GM03348 (cell line): ENCODE measurements around the gene UST.
A peak's percentile ranks its signal among the peaks of the same experiment; 100 is the strongest.

Source experiments
- DNase-seq: peaks from one replicate; pipeline ENCODE4 v3.0.0; 2012; ENCODE audit warnings: low spot score

The UST gene

DNA sequence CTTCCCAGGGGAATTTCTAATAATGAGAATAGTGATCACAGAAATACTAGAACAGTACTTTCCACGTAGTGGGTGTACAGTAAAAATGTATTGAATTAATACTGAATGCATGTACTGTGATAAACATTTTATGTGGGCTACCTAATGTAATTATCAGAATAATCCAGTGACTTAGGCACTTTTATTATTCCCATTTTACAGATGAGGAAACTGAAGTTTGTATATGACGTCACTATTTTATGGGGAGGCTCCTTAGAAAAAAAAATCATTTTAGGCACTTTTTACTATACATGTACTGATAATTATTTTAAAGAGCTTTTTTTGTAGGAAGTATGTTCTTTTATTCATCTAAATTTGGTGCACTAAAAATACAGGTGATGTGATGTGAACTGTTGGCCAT lies 295.1 kb downstream of the UST start:
- no peak for DNase-seq

DNA sequence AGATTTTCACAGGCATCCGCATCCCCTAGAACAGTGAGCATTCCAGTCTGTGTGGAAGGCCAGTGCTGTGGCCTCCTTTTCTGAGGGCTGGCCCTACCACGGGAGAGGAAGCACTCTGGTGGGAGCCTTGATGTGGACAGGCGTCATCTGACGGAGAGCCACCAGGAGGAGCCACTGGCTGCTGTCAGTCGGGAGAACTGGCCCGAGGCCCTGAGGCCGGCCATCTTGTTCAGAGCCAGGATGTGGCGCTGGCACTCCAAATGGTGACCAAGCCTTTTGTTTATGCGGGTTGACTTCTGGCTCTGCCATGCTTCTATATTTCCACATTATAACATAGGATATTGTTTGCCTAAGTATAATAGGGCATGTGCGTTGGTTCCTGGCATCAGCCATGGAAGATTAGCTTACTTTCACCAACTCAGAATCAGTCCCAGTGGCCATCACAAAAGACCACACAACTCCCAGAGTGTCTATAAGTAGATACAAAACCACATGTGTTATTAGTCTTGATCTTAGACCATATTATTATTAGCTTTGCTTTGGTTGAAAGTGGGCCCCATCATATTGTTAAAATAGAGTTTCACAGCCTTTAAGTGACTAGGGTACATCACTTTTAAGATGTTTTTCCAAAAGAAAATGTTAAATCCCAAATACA lies 296.8 kb downstream of the UST start:
- no peak for DNase-seq

DNA sequence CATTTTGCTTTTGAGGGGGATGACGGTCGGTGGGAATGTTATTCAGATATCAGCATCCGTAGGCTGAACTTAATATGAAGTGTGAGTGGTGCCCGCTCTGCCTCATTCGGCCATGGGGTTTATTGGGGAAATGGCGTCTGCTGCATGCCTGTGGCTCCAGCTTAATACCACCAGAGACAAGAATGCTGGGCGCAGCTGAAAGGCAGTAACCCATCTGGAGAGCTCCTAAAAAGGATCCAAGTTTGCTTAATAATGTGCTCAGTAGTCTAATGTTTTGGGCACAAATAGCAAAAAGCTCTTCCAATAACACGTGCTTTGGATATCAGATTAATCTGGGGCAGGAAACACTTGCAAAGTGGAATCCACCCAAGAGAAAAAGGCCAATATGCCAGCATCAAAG lies 297.7 kb downstream of the UST start:
- peak; percentile 52 for DNase-seq

DNA sequence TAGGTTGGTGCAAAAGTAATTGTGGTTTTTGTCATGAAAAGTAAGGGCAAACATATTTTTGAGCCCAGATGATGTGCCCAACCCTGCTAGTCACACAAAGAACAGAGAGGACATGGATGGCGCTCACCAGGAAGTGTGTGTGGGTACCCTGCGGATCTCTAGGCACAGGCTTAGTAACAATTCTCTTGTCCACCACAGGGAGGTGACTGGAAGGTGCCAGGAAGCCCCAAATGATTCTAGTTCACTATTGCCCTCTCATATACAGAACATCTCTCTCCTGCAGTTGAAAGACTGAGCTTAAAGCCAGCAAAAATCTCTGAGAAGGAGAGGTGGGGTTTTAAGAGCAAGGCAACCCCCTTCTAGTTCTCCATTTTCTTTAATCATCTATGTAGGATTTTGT lies 298.6 kb downstream of the UST start:
- no peak for DNase-seq

GRCh38 chr6:149046164-149046821 lies 299.5 kb downstream of the UST start:
- no peak for DNase-seq

DNA sequence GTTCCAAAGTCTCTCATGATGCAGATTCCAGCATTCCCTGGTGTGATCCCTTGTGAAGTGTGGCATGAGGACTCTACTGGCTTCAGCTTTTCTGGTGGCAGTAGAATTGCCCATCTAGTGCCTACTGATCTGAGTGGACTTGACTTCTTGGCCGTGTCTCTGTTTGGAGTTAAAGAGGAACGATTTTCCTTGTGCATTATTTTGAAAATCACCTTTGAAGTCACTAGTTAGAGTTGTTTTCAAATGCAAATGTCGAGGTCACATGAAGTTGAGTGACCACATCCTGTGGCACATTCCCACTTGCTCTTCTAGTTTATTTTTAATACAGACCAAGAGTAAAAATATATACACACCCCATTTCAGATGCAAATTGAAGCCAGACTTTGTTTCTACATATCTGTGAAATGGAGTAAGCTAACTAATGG lies 300.0 kb downstream of the UST start:
- DNase-seq: no peak

DNA sequence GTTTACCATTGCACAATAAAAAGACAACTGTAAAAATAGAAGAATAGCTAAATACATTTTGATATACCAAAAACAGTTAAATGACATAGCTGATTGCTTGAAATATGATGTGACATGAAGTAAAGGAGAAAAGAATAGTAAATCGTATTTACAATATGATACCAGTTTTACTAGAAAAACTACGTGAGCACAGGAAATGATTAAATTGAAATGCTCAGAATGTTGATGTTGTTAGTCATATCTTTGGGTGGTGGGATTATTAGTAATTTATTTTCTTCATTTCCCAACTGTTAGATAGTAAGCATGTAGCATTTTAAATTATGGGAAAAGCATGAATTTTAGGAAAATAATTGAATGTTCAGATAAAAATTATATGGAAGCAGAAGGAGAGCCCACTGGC lies 302.4 kb downstream of the UST start:
- DNase-seq: no peak

- DNase-seq: no peak
Observed at GRCh38 chr6:149050160-149050559, 303.3 kb downstream of the UST start.

DNA sequence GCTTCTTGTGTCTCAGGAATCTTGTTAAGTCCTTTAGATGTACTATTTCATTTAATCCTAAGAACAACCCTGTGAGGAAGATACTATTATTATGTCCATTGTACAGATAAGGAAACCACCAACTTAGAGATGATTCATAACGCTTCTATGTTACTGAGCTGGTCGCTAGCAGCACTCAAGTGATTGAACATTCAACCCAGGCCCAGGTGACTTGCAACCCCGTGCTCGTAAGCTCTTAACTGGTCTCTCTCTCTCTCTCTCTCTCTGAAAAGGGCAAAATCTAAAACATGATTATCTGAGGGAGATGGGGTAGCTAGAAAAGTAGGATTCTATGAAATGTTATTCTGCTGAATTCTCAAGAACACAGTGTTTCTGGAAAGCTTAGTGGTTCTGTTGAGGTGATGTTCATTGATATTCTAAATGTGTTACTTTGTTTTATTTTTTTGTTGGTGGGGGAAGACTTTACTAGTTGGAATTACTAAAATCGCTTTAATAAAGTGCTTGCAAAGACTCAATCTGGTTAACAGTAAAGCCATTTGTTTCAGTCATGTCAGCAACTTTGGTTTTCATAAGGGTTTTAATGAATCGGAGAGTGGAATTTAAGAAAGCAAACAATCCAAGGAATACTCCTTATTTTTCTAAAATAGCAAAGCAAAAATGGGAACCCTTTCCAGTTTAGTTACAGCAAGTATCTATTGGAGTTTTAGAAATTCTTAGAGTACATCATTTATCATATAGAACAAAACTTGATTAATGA lies 305.7 kb downstream of the UST start:
- DNase-seq: no peak

- no peak for DNase-seq
Observed at GRCh38 chr6:149053848-149054558, 307.2 kb downstream of the UST start.

DNA sequence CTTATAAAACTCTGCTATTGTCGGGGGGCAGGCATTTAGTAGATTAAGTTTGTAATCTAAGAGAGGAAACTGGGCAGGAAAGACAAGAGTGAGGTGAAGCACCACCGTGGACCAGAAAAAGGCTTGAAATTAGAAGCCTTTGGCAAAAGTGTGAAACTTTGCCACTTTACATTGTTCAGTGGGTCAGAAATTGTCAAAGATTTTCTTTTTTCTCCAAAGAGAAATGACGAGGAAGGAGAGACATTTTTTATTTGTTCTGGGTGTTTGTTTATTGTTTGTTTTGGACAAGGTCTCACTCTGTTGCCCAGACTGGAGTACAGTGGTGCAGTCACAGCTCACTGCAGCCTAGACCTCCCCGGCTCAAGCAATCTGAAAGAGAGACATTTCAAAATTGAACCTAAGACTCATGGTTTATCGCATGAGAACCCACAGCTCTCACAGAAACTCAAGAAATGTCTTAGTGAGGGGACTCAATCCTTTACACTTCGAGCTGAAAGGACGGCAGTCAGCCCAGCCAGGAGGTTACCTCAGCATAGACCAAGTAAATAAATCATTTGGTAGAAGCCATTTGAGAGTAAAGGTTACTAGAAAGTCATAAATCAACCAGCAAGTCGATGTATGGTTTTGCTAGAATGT lies 307.8 kb downstream of the UST start:
- no peak for DNase-seq

DNA sequence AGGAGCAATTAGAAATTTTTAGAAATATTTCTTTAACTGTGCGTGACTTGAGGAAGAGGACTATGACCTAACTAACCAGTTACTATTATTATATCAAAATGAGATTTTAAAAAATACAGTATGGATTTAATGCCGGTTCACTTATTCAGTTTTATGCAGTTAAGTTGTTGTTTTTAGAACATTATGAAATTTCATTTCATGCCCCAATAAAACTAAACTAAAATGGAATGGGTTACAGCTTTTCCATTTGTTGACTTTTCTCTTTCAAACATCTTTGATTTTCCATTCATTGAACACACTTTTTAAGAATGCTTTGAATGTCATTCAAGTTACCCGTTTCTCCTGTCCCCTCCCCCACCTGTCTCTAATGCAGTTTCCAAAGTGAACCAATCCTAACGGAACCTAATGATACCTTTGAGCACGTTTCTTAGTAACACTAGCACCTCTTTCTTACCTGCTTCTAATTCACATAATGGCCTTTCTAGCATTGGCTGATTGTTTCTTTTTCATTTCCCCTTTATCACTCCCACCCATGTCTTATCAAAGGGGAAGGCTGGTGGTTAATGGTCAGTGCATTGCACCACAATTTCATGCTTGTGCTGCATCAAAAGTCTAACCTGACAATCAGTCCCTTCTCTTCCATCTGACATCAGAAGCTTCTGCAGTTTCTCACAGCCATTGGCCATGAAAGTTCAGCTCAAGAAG lies 308.5 kb downstream of the UST start:
- no peak for DNase-seq

GRCh38 chr6:149056777-149057463 lies 310.1 kb downstream of the UST start:
- no peak for DNase-seq

GRCh38 chr6:149057464-149057840 lies 310.6 kb downstream of the UST start:
- no peak for DNase-seq

DNA sequence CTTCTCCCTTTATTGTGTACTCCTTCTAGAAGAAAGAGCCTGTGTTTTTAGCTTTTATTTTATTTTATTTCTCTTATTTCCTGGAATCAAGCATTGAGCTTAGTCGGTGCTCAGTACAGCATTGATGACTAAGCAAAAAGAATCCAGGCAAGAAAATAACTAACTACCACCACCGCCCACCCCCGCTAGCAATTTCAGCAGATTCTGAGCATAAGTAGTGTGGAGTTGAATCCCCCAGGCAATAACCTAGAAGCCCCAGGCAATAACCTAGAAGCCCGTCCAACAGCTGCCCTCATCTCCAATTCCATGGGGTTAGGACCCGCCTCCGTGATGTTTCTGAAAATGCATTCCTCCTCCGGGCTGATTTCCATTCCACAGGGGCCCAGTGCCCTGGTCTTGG lies 312.7 kb downstream of the UST start:
- DNase-seq: no peak

- DNase-seq: no peak
Observed at GRCh38 chr6:149060300-149060984, 313.6 kb downstream of the UST start.

- DNase-seq: no peak
Observed at GRCh38 chr6:149060985-149061760, 314.3 kb downstream of the UST start.

GRCh38 chr6:149061930-149062329 lies 315.1 kb downstream of the UST start:
- DNase-seq: no peak

DNA sequence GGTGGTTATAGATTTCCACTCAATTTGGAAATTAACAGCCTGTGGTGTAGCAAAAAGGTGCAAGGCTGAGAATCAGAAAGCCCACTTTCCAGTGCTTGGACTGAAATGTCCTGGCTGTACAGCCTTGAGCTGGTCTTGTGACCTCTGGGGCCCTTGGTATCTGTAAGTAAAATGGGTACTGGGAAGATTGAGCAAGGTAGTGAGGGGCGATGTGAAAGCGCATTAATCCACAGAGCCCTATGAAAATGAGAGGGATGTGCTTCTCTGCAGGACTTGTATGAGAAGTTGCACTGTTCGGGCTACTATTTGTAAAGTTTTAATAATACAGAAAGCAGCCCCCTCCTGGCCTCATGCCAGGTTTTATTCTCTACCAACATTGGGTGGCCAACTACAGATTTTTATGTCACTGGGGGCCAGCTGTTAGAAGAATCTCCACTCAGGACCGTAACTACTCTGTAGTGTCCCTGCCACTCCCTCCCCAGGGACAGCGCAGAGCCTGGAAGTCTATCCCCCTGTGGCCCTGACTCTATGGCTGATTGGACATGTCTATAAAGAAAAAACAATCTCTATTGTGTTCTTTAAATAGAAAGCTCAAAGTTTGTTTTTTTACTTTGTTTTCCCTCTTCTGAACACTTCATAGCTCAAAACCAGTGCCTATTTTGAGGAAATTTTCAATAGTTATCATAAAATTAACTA lies 316.0 kb downstream of the UST start:
- DNase-seq: no peak
